GM23338 (cell line): ENCODE results near the gene PTGR2. TPM values are rescaled to one million over a fixed set of nuclear protein-coding genes. Genes with fewer than 3 reads are reported as not detected.
"Not testable (repeated sequence)": the region's sequence is repeated elsewhere in the genome, so short reads cannot be mapped to it uniquely, and the experiment has no call there.

Source experiments
- ATAC-seq: fragments of 200-7000 bp; cut with Tn5 transposase; 3 replicates; pipeline ENCODE4 v1.9.1; 2020
- DNase-seq: peaks from one replicate; pipeline ENCODE4 v3.0.0-alpha.2; 2015; ENCODE audit warnings: low spot score
- H2AFZ ChIP-seq: fragments of 200-600 bp; sonication (generic); 2 replicates; pipeline ENCODE4 v1.8.0; 2016; ENCODE audit warnings: antibody characterized with exemption, mild to moderate bottlenecking, moderate library complexity
- H3F3A ChIP-seq: fragments of 200-600 bp; sonication (generic); replicated peaks from 2 replicates; pipeline ENCODE4 v1.8.0; 2017; ENCODE audit warnings: antibody characterized with exemption, mixed run types, low read depth
- H3K27ac ChIP-seq: fragments of 200-600 bp; sonication (generic); 2 replicates; pipeline ENCODE4 v1.6.1; 2016; ENCODE audit warnings: low read depth
- H3K27me3 ChIP-seq: fragments of 200-600 bp; sonication (generic); 2 replicates; pipeline ENCODE4 v1.8.0; 2016; ENCODE audit warnings: mild to moderate bottlenecking, mixed run types, moderate library complexity; ENCODE audit not compliant: insufficient read depth
- H3K36me3 ChIP-seq: fragments of 200-600 bp; sonication (generic); 2 replicates; pipeline ENCODE4 v1.8.0; 2016; ENCODE audit warnings: mild to moderate bottlenecking; ENCODE audit not compliant: insufficient read depth
- H3K4me1 ChIP-seq: fragments of 200-600 bp; sonication (generic); 2 replicates; pipeline ENCODE4 v1.8.0; 2016; ENCODE audit warnings: mild to moderate bottlenecking, moderate library complexity; ENCODE audit not compliant: insufficient read depth
- H3K4me2 ChIP-seq: fragments of 200-600 bp; sonication (generic); 2 replicates; pipeline ENCODE4 v1.7.1; 2017; ENCODE audit warnings: mixed run types
- H3K4me3 ChIP-seq: fragments of 200-600 bp; sonication (generic); 2 replicates; pipeline ENCODE4 v1.6.1; 2016; ENCODE audit warnings: mixed run types
- H3K79me2 ChIP-seq: fragments of 200-600 bp; sonication (generic); replicated peaks from 2 replicates; pipeline ENCODE4 v1.8.0; 2017; ENCODE audit warnings: mild to moderate bottlenecking; ENCODE audit not compliant: insufficient read depth
- H3K9me2 ChIP-seq: fragments of 200-600 bp; sonication (generic); 2 replicates; pipeline ENCODE4 v1.8.0; 2017; ENCODE audit not compliant: insufficient read depth
- H4K20me1 ChIP-seq: fragments of 200-600 bp; sonication (generic); replicated peaks from 2 replicates; pipeline ENCODE4 v1.8.0; 2017; ENCODE audit warnings: mild to moderate bottlenecking; ENCODE audit not compliant: insufficient read depth
- H3K27ac Mint-ChIP-seq: 2 replicates; pipeline ENCODE4 v1.8.0; 2020; ENCODE audit warnings: inconsistent platforms, mild to moderate bottlenecking, moderate library complexity, mixed read lengths
- H3K27me3 Mint-ChIP-seq: 3 replicates; pipeline ENCODE4 v1.8.0; 2022; ENCODE audit warnings: low read depth, mild to moderate bottlenecking, moderate library complexity, mixed read lengths, inconsistent platforms; ENCODE audit not compliant: insufficient read depth, poor library complexity
- H3K36me3 Mint-ChIP-seq: 3 replicates; pipeline ENCODE4 v1.8.0; 2021; ENCODE audit warnings: low read depth, mild to moderate bottlenecking, inconsistent platforms, moderate library complexity, mixed read lengths
- H3K4me1 Mint-ChIP-seq: 3 replicates; pipeline ENCODE4 v1.8.0; 2020; ENCODE audit warnings: mild to moderate bottlenecking, inconsistent platforms, mixed read lengths
- H3K4me3 Mint-ChIP-seq: 3 replicates; pipeline ENCODE4 v1.8.0; 2021; ENCODE audit warnings: moderate library complexity, mild to moderate bottlenecking, inconsistent platforms, mixed read lengths
- H3K9me3 Mint-ChIP-seq: 3 replicates; pipeline ENCODE4 v1.8.0; 2020; ENCODE audit warnings: moderate library complexity, mild to moderate bottlenecking, inconsistent platforms, mixed read lengths
- CREB1 ChIP-seq: fragments of 250-450 bp; sonication (Bioruptor Pico); IDR thresholded peaks from 2 replicates; pipeline ENCODE4 v1.5.0; 2020; ENCODE audit warnings: low read depth, mild to moderate bottlenecking, moderate library complexity
- EZH2phosphoT487 ChIP-seq: fragments of 200-600 bp; sonication (generic); IDR thresholded peaks from one replicate; pipeline ENCODE4 v1.8.1; 2018; ENCODE audit warnings: antibody characterized with exemption; ENCODE audit not compliant: unreplicated experiment
- JUNB ChIP-seq: IDR thresholded peaks from one replicate; pipeline ENCODE4 v1.6.1; 2016; ENCODE audit warnings: antibody characterized with exemption; ENCODE audit not compliant: unreplicated experiment
- POLR2AphosphoS5 ChIP-seq: IDR thresholded peaks from 2 replicates; pipeline ENCODE4 v1.6.1; 2016; ENCODE audit warnings: antibody characterized with exemption, low read depth
- STAT1 ChIP-seq: IDR thresholded peaks from one replicate; pipeline ENCODE4 v1.6.1; 2016; ENCODE audit warnings: antibody characterized with exemption; ENCODE audit not compliant: unreplicated experiment
- ZNF114 ChIP-seq: fragments of 250-450 bp; sonication (Bioruptor Pico); IDR thresholded peaks from 2 replicates; pipeline ENCODE4 v1.5.0; 2020; ENCODE audit warnings: mild to moderate bottlenecking, moderate library complexity
- ZNF331 ChIP-seq: fragments of 250-450 bp; sonication (Bioruptor Pico); IDR thresholded peaks from 2 replicates; pipeline ENCODE4 v1.5.0; 2020; ENCODE audit warnings: low read depth, mild to moderate bottlenecking, moderate library complexity
- polyA plus RNA-seq: library from polyadenylated mRNA; unstranded; fragments of >200 nt; fragmentation: Nextera tagmentation; extraction: Ambion mirVana; gene quantifications from 2 replicates; pipeline ENCODE4 v1.2.1, GENCODE V29; 2016
- total RNA-seq: library from RNA; depleted of rRNA; stranded (reverse); fragments of >200 nt; shearing (Covaris generic); gene quantifications from 2 replicates; pipeline ENCODE4 v1.2.3, GENCODE V29; 2014
- TF ChIP-seq, protein P1 (sequence below): fragments of 250-450 bp; sonication (Bioruptor Pico); IDR thresholded peaks from 2 replicates; pipeline ENCODE4 v1.5.0; 2020; ENCODE audit warnings: mild to moderate bottlenecking, moderate library complexity
- TF ChIP-seq, protein P2 (sequence below): IDR thresholded peaks from 2 replicates; pipeline ENCODE4 v1.6.1; 2016; ENCODE audit warnings: antibody characterized with exemption
- TF ChIP-seq, protein P3 (sequence below): IDR thresholded peaks from one replicate; pipeline ENCODE4 v1.6.1; 2018; ENCODE audit warnings: antibody characterized with exemption; ENCODE audit not compliant: unreplicated experiment

The PTGR2 gene
- total and polyA plus RNA-seq, 2 experiments from 2014 or later = 20.0 to 25.4 TPM

DNA sequence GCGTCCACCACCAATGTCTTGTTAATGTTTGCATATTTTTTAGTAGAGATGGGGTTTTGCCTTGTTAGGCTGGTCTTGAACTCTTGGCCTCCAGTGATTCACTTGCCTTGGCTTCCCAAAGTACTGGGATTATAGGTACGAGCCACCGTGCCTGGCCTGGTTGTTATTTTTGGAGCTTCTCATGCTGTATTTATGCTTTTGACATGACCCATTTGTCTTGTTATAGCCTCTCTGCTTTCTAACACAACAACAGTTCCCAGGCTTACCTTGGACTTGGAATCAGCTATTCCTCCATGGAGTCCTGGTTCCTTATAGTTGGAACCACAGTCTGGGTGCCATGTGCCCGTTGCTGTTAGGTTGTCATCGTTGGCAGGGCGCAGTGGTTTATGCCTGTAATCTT, 64.7 kb downstream of the PTGR2 start (continued):
- TF ChIP-seq CREB1 (no peak), JUNB (no peak)
- TF ChIP-seq, protein P1, sequence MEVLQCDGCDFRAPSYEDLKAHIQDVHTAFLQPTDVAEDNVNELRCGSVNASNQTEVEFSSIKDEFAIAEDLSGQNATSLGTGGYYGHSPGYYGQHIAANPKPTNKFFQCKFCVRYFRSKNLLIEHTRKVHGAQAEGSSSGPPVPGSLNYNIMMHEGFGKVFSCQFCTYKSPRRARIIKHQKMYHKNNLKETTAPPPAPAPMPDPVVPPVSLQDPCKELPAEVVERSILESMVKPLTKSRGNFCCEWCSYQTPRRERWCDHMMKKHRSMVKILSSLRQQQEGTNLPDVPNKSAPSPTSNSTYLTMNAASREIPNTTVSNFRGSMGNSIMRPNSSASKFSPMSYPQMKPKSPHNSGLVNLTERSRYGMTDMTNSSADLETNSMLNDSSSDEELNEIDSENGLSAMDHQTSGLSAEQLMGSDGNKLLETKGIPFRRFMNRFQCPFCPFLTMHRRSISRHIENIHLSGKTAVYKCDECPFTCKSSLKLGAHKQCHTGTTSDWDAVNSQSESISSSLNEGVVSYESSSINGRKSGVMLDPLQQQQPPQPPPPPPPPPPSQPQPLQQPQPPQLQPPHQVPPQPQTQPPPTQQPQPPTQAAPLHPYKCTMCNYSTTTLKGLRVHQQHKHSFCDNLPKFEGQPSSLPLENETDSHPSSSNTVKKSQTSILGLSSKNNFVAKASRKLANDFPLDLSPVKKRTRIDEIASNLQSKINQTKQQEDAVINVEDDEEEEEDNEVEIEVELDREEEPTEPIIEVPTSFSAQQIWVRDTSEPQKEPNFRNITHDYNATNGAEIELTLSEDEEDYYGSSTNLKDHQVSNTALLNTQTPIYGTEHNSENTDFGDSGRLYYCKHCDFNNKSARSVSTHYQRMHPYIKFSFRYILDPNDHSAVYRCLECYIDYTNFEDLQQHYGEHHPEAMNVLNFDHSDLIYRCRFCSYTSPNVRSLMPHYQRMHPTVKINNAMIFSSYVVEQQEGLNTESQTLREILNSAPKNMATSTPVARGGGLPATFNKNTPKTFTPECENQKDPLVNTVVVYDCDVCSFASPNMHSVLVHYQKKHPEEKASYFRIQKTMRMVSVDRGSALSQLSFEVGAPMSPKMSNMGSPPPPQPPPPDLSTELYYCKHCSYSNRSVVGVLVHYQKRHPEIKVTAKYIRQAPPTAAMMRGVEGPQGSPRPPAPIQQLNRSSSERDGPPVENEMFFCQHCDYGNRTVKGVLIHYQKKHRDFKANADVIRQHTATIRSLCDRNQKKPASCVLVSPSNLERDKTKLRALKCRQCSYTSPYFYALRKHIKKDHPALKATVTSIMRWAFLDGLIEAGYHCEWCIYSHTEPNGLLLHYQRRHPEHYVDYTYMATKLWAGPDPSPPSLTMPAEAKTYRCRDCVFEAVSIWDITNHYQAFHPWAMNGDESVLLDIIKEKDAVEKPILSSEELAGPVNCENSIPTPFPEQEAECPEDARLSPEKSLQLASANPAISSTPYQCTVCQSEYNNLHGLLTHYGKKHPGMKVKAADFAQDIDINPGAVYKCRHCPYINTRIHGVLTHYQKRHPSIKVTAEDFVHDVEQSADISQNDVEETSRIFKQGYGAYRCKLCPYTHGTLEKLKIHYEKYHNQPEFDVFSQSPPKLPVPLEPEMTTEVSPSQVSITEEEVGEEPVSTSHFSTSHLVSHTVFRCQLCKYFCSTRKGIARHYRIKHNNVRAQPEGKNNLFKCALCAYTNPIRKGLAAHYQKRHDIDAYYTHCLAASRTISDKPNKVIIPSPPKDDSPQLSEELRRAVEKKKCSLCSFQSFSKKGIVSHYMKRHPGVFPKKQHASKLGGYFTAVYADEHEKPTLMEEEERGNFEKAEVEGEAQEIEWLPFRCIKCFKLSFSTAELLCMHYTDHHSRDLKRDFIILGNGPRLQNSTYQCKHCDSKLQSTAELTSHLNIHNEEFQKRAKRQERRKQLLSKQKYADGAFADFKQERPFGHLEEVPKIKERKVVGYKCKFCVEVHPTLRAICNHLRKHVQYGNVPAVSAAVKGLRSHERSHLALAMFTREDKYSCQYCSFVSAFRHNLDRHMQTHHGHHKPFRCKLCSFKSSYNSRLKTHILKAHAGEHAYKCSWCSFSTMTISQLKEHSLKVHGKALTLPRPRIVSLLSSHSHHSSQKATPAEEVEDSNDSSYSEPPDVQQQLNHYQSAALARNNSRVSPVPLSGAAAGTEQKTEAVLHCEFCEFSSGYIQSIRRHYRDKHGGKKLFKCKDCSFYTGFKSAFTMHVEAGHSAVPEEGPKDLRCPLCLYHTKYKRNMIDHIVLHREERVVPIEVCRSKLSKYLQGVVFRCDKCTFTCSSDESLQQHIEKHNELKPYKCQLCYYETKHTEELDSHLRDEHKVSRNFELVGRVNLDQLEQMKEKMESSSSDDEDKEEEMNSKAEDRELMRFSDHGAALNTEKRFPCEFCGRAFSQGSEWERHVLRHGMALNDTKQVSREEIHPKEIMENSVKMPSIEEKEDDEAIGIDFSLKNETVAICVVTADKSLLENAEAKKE (CRISPR knock-in tag) = no peak

DNA sequence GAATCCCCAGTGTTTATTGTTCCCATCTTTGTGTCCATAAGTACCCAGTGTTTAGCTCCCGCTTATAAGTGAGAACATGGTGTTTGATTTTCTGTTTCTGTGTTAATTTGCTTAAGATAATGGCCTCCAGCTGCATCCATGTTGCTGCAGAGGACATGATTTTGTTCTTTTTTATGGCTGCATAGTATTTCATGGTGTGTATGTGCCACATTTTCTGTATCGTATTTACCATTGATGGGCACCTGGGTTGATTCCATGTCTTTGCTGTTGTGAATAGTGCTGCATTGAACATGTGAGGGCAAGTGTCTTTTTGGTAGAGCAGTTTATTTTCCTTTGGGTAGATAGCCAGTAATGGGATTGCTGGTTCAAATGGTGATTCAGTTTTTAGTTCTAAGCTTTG, 67.8 kb downstream of the PTGR2 start:
- H3K9me2 ChIP-seq, H3K4me1 ChIP-seq, H3K4me3 Mint-ChIP-seq, H3K79me2 ChIP-seq, H3K27ac Mint-ChIP-seq, H3K4me1 Mint-ChIP-seq, H3F3A ChIP-seq, H3K27ac ChIP-seq, H3K4me2 ChIP-seq, ATAC-seq, DNase-seq, H2AFZ ChIP-seq, H3K4me3 ChIP-seq, H3K9me3 Mint-ChIP-seq, H4K20me1 ChIP-seq, H3K27me3 Mint-ChIP-seq, H3K27me3 ChIP-seq: not testable (repeated sequence)
- H3K36me3 ChIP-seq = peaks cover 27% of the 10 kb centered on the region
- peaks cover 25% of the 10 kb centered on the region for H3K36me3 Mint-ChIP-seq

DNA sequence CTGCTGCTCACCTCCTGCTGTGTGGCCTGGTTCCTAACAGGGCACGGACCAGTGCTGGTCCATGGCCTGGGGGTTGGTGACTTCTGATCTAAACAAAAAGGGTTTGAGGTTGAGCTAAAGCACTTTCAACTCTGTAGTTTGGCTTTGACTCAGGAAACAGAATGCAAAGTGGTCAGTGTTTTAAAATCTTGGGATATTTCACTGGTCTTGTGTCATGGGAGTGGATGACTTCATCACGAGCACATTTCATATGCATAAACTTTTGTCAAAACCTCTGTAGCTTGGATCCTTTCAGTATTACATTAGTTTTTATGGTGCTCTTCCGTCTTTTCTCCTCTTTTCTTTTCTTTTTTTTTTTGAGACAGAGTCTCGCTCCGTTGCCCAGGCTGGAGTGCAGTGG, 72.7 kb downstream of the PTGR2 start:
- Histone ChIP-seq H4K20me1 (no peaks in the 10 kb centered on the region; the same call in 1 of the 2 replicates), H3K27me3 (no peaks in the 10 kb centered on the region), H3K79me2 (no peaks in the 10 kb centered on the region), H2AFZ (no peak overlapping the region), H3K4me1 (no peaks in the 10 kb centered on the region), H3K9me2 (no peaks in the 10 kb centered on the region), H3K27ac (no peak overlapping the region), H3K36me3 (peaks cover 32% of the 10 kb centered on the region), H3K4me3 (no peak overlapping the region), H3F3A (no peaks in the 10 kb centered on the region), H3K4me2 (no peak overlapping the region)
- peaks cover 47% of the 10 kb centered on the region for H3K36me3 Mint-ChIP-seq
- H3K4me3 Mint-ChIP-seq = no peak overlapping the region
- no peak for ATAC-seq
- H3K4me1 Mint-ChIP-seq = no peaks in the 10 kb centered on the region
- no peaks in the 10 kb centered on the region for H3K27me3 Mint-ChIP-seq
- DNase-seq = no peak
- no peaks in the 10 kb centered on the region for H3K9me3 Mint-ChIP-seq
- no peak overlapping the region for H3K27ac Mint-ChIP-seq
- TF ChIP-seq JUNB (no peak), STAT1 (no peak), CREB1 (no peak), ZNF114 (CRISPR knock-in tag) (no peak), POLR2AphosphoS5 (no peak), ZNF331 (CRISPR knock-in tag) (no peak), EZH2phosphoT487 (no peak)
- TF ChIP-seq, protein P2, sequence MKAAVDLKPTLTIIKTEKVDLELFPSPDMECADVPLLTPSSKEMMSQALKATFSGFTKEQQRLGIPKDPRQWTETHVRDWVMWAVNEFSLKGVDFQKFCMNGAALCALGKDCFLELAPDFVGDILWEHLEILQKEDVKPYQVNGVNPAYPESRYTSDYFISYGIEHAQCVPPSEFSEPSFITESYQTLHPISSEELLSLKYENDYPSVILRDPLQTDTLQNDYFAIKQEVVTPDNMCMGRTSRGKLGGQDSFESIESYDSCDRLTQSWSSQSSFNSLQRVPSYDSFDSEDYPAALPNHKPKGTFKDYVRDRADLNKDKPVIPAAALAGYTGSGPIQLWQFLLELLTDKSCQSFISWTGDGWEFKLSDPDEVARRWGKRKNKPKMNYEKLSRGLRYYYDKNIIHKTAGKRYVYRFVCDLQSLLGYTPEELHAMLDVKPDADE = no peak
- TF ChIP-seq, protein P3, sequence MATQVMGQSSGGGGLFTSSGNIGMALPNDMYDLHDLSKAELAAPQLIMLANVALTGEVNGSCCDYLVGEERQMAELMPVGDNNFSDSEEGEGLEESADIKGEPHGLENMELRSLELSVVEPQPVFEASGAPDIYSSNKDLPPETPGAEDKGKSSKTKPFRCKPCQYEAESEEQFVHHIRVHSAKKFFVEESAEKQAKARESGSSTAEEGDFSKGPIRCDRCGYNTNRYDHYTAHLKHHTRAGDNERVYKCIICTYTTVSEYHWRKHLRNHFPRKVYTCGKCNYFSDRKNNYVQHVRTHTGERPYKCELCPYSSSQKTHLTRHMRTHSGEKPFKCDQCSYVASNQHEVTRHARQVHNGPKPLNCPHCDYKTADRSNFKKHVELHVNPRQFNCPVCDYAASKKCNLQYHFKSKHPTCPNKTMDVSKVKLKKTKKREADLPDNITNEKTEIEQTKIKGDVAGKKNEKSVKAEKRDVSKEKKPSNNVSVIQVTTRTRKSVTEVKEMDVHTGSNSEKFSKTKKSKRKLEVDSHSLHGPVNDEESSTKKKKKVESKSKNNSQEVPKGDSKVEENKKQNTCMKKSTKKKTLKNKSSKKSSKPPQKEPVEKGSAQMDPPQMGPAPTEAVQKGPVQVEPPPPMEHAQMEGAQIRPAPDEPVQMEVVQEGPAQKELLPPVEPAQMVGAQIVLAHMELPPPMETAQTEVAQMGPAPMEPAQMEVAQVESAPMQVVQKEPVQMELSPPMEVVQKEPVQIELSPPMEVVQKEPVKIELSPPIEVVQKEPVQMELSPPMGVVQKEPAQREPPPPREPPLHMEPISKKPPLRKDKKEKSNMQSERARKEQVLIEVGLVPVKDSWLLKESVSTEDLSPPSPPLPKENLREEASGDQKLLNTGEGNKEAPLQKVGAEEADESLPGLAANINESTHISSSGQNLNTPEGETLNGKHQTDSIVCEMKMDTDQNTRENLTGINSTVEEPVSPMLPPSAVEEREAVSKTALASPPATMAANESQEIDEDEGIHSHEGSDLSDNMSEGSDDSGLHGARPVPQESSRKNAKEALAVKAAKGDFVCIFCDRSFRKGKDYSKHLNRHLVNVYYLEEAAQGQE = no peak
